GM23248 (cell line): ENCODE results near the gene DIAPH3.

Experiments used
- EZH2 ChIP-seq: fragments of 200-600 bp; sonication (generic); IDR thresholded peaks from 2 replicates; pipeline ENCODE4 v1.6.1; 2018; ENCODE audit warnings: antibody characterized with exemption, mild to moderate bottlenecking; ENCODE audit not compliant: insufficient read depth, poor library complexity, severe bottlenecking
- EZH2phosphoT487 ChIP-seq: fragments of 200-600 bp; sonication (generic); IDR thresholded peaks from 2 replicates; pipeline ENCODE4 v1.6.1; 2018; ENCODE audit warnings: antibody characterized with exemption, moderate library complexity, mild to moderate bottlenecking, low read depth; ENCODE audit not compliant: insufficient read depth

DNA sequence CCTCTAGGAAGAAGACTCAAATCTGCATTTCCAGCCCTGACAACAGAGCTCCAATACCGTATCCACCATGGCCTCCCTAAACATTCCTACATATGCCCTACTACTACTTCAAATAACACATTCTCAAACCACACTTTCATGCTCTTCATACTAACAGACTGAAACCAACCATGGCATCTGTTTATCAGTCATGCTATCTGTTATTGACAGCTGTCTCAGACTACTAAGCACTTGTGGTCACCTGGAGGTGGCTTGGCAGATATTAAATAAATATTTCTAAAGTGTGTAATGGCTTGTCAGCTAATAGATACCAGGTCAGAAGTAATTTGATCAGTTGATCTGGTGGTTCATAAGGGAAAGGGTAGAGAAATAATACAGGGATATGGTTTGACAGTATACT is 489.1 kb downstream of the DIAPH3 start:
- TF ChIP-seq EZH2 (no peak), EZH2phosphoT487 (no peak)
